Measurements from ENCODE around the gene SLC16A7.
"Not testable (repeated sequence)": the region's sequence is repeated elsewhere in the genome, so short reads cannot be mapped to it uniquely, and the experiment has no call there.

SLC16A7 gene

DNA sequence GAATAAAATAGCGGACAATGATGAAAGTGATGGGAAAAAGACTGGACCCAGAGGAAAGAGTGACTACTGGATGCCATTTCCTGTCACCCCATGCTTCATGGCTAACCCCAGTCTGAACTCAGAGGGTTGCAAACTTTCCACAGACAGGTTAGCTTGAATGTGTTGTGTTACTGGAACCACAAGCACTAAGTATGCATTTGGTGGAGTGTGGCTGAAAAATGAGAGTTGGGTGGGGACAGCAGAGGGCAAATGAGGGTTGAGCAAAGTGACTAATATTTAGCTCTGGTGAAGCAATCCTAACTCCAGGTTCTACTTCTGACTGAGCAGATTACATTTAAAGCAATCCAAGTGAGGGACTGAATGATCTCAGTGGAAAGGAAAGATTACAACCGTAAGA, 1.6 kb downstream of the SLC16A7 start:
- H3K36me3 Mint-ChIP-seq (ENCODE audit: low read depth): peaks cover 28% of the 10 kb centered on the region
- H3K4me1 Mint-ChIP-seq: peaks cover 64% of the 10 kb centered on the region
- ATAC-seq (peak; percentile 76), DNase-seq (peak; percentile 46)
- H3K4me3 Mint-ChIP-seq: peak overlapping the region; percentile 88
- H3K27ac Mint-ChIP-seq: peak overlapping the region; percentile 100
- H3K27me3 Mint-ChIP-seq: no peaks in the 10 kb centered on the region
- H3K9me3 Mint-ChIP-seq: no peaks in the 10 kb centered on the region

DNA sequence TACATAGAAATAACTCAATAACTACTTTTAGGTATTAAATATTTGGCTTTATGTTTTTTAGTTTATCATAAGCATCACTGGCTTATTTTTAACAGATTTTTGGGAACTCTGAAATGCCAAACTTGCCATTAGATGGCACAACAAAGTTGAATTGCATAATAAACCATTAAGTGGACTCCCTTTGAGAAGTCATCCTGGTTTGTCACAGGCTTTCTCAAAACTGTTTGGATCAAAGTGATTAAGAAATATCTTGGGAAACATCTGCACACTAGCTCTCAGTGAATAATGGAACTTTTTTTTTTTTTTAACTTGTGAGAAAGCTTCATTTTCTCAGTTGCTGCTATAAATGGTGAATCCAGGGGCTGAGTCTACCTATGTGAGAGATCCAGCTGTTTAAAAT, 4.3 kb downstream of the SLC16A7 start:
- DNase-seq (no peak), ATAC-seq (no peak)
- no peaks in the 10 kb centered on the region for H3K27me3 Mint-ChIP-seq
- peaks cover 64% of the 10 kb centered on the region for H3K4me1 Mint-ChIP-seq
- no peak overlapping the region for H3K27ac Mint-ChIP-seq
- H3K9me3 Mint-ChIP-seq: no peaks in the 10 kb centered on the region
- peaks cover 40% of the 10 kb centered on the region for H3K36me3 Mint-ChIP-seq (ENCODE audit: low read depth)
- H3K4me3 Mint-ChIP-seq: no peak overlapping the region

DNA sequence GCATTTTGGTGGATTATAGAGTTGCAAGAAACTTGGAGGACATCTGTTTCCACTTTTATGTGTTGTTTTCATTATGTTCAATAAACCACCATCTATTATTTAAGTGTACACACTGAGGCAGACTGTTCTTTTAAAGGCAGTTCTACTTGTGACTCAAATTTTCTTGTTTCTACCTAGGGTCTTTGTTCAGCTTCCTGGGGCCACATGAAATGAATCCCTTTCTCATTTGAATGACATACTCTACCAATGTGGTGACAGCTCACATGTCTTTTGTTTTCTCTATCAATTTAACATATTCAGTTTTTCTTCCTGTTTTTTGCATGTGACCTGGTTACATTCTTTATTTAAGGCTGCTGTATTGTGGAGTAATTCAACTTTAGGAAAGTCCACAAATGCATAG, 7.9 kb downstream of the SLC16A7 start:
- ATAC-seq: peak; percentile 73
- H3K27me3 Mint-ChIP-seq: no peaks in the 10 kb centered on the region
- H3K4me3 Mint-ChIP-seq: no peak overlapping the region
- no peaks in the 10 kb centered on the region for H3K9me3 Mint-ChIP-seq
- H3K27ac Mint-ChIP-seq: no peak overlapping the region
- peaks cover 57% of the 10 kb centered on the region for H3K4me1 Mint-ChIP-seq
- peaks cover 47% of the 10 kb centered on the region for H3K36me3 Mint-ChIP-seq (ENCODE audit: low read depth)
- DNase-seq: no peak

DNA sequence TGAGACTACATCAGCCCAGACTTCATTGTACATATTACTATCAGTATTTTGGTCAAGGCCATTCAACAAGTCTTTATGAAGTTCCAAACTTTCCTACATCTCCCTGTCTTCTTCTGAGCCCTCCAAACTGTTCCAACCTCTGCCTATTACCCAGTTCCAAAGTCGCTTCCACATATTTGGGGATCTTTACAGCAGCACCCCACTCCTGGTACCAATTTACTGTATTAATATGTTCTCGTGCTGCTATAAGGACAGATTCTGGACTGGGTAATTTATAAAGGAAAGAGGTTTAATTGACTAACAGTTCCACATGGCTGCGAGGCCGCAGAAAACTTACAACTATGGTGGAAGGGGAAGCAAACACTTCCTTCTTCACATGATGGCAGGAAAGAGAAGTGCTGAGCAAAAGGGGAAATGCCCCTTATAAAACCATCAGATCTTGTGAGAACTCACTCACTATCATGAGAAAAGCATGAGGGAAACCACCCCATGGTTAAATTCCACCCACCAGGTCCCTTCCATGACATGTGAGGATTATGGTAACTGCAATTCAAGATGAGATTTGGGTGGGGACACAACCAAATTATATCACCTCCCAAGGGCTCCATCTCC, 17.1 kb downstream of the SLC16A7 start:
- not testable (repeated sequence) for H3K27ac Mint-ChIP-seq, H3K4me3 Mint-ChIP-seq, DNase-seq, ATAC-seq, H3K27me3 Mint-ChIP-seq
- Mint-ChIP-seq H3K4me1 (peaks cover 13% of the 10 kb centered on the region), H3K9me3 (peaks cover 30% of the 10 kb centered on the region), H3K36me3 (ENCODE audit: low read depth) (peaks cover 59% of the 10 kb centered on the region)

DNA sequence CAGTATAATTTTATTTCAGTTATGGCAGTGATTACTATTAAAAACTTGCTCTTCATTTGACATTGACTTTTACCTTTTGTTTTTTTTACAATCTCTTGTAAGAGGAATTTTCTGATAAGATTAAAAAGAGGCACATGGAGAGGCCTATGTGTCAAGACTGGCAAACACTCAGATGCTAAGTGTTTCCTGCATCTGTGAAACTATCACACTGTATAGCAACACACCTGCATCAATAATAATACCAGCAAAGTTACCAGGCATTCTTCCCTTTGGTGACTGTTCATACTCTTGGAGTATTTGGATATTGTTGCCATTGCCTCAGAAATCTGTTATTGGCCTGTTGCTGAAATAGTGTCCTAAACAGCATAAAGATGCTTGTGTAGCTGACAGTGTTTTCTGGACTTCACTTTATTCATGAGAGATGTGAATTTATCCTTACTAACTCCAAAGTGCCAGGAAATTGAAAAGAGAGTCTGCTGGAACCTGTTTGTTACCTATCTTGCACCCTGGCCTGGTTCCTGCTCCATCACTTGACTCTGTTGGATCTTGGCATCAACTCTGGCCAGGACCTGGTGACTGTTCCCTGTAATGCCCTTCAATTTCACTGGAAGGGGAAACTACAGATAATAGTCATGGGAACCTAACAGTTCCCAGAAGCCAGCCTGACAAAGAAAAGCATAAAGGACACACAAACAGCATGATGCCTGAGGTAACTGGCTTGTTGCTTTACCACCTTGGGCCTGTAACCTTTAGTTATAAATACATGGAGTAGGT, 19.8 kb downstream of the SLC16A7 start:
- Mint-ChIP-seq H3K9me3 (peaks cover 21% of the 10 kb centered on the region), H3K27me3 (no peaks in the 10 kb centered on the region), H3K27ac (no peak overlapping the region), H3K4me1 (peaks cover 26% of the 10 kb centered on the region), H3K4me3 (no peak overlapping the region), H3K36me3 (ENCODE audit: low read depth) (peaks cover 39% of the 10 kb centered on the region)
- ATAC-seq (no peak), DNase-seq (no peak)

DNA sequence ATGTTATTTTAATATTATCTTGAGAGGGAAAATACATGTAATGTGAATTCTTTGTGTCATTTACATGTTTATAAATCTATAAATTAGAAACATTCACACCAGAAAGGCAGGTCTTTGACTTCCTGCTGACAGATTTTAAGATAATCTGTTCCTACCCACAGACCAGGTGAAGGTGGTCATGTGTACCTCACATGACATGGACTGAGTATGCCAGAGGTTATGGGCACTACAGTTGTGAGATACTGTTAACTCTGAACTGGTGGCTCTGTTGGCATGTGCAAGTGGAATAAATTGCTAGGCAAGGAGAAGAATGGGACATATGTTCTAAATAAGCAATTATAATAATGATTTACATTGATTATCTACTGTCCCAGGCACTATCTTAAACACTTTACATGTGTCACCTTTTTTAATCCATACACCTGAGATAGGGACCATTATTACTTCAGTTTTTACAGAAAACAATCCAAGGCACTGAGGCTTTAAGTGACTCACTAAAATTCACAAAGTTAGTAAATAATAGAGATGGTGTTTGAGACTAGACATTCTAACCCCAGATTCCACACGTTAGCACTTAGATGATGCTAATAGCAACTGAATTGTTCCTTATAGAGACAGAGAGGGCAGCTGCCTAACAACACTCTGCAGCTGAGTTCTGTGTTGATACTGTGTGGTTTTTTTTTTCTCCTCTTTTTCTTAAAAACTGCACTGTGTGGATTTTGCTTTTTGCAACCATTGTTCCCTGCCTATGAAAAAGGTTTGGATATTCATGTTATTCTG, 23.8 kb downstream of the SLC16A7 start:
- no peaks in the 10 kb centered on the region for H3K9me3 Mint-ChIP-seq
- no peak for ATAC-seq
- DNase-seq: no peak
- H3K27ac Mint-ChIP-seq: no peak overlapping the region
- H3K36me3 Mint-ChIP-seq (ENCODE audit: low read depth): peaks cover 7% of the 10 kb centered on the region
- no peak overlapping the region for H3K4me3 Mint-ChIP-seq
- H3K4me1 Mint-ChIP-seq: peaks cover 51% of the 10 kb centered on the region
- H3K27me3 Mint-ChIP-seq: no peaks in the 10 kb centered on the region

DNA sequence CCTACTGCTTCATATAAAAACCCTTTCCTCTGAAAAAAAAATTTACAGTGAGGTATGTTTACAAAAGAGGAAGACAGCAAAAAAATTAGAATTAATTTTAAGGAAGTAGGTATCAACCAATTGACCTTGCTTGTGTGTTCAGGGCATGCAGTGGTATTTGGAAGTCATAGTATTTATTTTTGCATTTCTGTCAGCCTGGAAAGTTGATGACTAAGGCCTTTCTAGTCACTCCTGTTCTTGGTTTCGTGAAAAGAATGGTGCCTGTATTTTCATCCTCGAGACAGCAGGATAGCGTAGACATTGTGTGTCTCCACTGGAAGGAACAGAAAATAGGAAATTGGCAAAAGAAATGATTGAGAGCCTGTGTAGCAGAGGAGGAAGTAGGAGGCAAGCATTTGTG, 24.5 kb downstream of the SLC16A7 start:
- ATAC-seq (no peak), DNase-seq (no peak)
- Mint-ChIP-seq H3K36me3 (ENCODE audit: low read depth) (peaks cover 6% of the 10 kb centered on the region), H3K27ac (no peak overlapping the region), H3K9me3 (no peaks in the 10 kb centered on the region), H3K4me1 (peaks cover 55% of the 10 kb centered on the region), H3K27me3 (no peaks in the 10 kb centered on the region), H3K4me3 (no peak overlapping the region)

DNA sequence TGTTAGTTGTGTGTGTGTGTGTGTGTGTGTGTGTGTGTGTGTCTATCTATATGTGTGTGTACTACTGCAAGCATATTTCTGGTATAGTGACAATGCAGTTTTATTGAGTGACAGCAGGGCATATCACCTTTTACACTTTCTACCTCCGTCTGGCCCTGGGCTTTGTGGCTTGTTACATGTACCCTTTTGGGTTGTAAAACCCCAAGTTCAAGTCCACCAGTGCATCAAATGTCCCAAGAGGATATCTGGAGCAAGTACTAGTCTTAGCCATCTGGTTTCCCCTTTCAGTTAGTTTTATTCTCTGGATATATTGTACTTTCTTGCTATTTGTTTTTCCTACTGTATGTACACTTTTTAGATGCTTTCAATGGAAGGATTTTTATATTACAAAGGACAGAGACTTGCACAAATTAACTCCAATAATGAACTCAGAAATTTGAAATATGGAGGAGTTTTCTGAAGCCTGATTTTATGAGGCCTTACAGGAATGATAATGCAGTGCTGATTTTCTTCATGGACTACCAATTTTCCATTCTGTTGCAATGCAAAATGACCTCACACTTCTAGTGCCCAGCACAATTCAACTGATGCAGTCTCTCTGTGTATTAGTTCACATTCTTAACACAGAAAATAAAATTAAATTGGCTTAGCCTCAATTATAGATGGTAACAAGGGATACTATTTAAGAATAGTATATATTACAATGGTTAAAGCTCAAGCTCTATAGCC, 29.1 kb downstream of the SLC16A7 start:
- peaks cover 15% of the 10 kb centered on the region for H3K36me3 Mint-ChIP-seq (ENCODE audit: low read depth)
- H3K27me3 Mint-ChIP-seq: no peaks in the 10 kb centered on the region
- H3K27ac Mint-ChIP-seq: no peak overlapping the region
- ATAC-seq (no peak), DNase-seq (no peak)
- no peak overlapping the region for H3K4me3 Mint-ChIP-seq
- peaks cover 60% of the 10 kb centered on the region for H3K4me1 Mint-ChIP-seq
- no peaks in the 10 kb centered on the region for H3K9me3 Mint-ChIP-seq

DNA sequence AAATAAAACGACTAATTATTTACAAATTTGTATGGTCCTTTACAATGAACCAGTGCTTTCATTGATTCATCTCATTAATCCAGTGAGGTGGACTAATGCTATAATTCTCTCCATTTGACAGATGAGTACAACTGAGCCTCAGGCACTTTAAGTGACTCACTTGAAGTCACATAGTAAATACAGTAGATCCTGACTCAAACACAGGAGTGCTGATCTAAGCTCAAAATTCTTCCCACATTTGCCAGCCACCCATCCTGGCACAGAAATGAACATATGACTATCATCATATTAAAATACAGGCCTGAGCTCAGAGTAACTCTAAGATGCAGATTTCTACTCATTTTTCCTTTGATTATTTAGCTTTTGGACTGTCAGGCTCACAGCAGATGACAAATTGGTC, 30.6 kb downstream of the SLC16A7 start:
- no peak for DNase-seq
- no peak overlapping the region for H3K4me3 Mint-ChIP-seq
- no peak overlapping the region for H3K27ac Mint-ChIP-seq
- no peaks in the 10 kb centered on the region for H3K27me3 Mint-ChIP-seq
- no peaks in the 10 kb centered on the region for H3K9me3 Mint-ChIP-seq
- H3K4me1 Mint-ChIP-seq: peaks cover 52% of the 10 kb centered on the region
- no peak for ATAC-seq
- H3K36me3 Mint-ChIP-seq (ENCODE audit: low read depth): peaks cover 17% of the 10 kb centered on the region

DNA sequence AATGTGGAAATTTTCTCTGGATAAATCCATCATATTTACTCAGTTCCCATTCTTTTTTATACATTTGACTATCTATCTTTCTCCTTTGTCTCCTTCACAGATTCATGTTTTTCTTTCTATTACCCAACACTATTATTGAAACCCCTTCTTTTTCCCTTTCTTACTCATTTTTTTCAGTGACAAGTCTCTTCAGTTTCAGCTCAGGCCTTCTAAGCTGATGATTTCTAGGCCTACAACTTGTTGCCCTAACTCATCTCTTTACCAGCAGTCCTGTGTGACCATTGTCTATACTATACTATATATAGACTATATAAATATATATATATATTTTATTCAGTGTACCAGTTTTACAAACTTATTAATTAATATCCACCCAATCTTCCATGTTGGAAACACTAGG, 31.8 kb downstream of the SLC16A7 start:
- no peak for ATAC-seq
- Mint-ChIP-seq H3K27me3 (no peaks in the 10 kb centered on the region), H3K4me3 (no peak overlapping the region), H3K27ac (no peak overlapping the region), H3K36me3 (ENCODE audit: low read depth) (peaks cover 17% of the 10 kb centered on the region), H3K4me1 (peaks cover 49% of the 10 kb centered on the region), H3K9me3 (no peaks in the 10 kb centered on the region)
- DNase-seq: no peak

DNA sequence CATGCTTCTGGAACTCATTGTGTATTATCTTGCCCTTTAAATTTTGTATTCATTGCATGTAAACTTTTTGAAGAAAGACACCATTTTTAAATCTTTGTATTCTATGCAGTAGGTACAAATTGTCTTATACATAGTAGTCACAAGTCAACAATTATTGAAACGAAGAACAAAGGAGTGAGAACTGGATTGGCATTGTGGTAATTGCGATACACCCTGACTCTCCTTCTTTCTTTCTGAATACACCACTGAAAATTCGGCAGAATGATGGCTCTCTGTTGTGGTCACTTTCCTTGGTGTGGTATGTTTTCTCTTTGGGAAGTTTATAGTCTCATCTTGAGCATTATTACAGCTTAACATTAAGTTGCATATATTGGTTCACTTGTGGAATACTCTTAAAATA, 34.1 kb downstream of the SLC16A7 start:
- Mint-ChIP-seq H3K36me3 (ENCODE audit: low read depth) (peaks cover 17% of the 10 kb centered on the region), H3K4me1 (peaks cover 57% of the 10 kb centered on the region), H3K27me3 (no peaks in the 10 kb centered on the region), H3K27ac (no peak overlapping the region), H3K4me3 (no peak overlapping the region), H3K9me3 (no peaks in the 10 kb centered on the region)
- no peak for ATAC-seq
- no peak for DNase-seq

DNA sequence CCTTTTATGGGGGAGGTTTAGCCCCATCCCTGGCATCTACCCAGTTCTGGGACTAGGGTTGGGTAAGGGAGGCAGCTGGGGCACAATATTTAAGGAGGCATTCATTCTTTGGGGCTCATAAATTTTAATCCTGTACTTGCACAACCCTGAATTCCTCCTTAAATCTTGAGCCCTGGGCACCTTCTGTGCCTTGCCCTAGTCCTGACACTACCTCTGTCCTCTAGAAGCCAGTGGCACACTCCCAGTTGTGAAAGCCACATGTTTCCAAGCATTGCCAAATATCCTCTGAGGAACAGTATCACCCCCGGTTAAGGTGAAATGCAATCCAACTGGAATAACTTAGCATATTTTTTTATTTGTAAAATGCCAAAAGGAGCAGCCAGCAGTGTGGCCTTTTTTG, 36.6 kb downstream of the SLC16A7 start:
- peaks cover 17% of the 10 kb centered on the region for H3K36me3 Mint-ChIP-seq (ENCODE audit: low read depth)
- ATAC-seq: no peak
- no peaks in the 10 kb centered on the region for H3K9me3 Mint-ChIP-seq
- no peak overlapping the region for H3K27ac Mint-ChIP-seq
- no peak for DNase-seq
- peaks cover 58% of the 10 kb centered on the region for H3K4me1 Mint-ChIP-seq
- H3K4me3 Mint-ChIP-seq: no peak overlapping the region
- no peaks in the 10 kb centered on the region for H3K27me3 Mint-ChIP-seq

DNA sequence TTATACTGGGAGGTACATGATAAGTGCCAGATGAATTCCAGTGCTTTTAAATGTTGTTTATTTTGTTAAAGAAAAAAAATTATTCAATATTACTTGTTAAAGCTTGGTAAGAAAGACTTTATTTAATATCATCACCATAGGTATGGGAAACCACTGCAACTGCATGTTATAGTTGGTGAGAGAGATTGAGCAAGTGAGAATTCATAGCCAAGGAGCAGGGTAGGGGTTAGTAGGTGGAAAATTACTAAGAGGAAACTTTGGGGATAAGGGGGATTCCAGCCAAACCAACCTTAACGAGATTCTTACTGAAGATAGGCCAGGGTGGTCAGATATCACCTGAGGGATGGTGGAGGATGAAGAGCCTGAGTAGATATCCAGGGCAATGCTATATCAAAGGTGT, 38.4 kb downstream of the SLC16A7 start:
- H3K4me3 Mint-ChIP-seq: no peak overlapping the region
- no peaks in the 10 kb centered on the region for H3K9me3 Mint-ChIP-seq
- peak; percentile 69 for ATAC-seq
- H3K27ac Mint-ChIP-seq: no peak overlapping the region
- no peak for DNase-seq
- peaks cover 64% of the 10 kb centered on the region for H3K4me1 Mint-ChIP-seq
- no peaks in the 10 kb centered on the region for H3K27me3 Mint-ChIP-seq
- H3K36me3 Mint-ChIP-seq (ENCODE audit: low read depth): peaks cover 17% of the 10 kb centered on the region

DNA sequence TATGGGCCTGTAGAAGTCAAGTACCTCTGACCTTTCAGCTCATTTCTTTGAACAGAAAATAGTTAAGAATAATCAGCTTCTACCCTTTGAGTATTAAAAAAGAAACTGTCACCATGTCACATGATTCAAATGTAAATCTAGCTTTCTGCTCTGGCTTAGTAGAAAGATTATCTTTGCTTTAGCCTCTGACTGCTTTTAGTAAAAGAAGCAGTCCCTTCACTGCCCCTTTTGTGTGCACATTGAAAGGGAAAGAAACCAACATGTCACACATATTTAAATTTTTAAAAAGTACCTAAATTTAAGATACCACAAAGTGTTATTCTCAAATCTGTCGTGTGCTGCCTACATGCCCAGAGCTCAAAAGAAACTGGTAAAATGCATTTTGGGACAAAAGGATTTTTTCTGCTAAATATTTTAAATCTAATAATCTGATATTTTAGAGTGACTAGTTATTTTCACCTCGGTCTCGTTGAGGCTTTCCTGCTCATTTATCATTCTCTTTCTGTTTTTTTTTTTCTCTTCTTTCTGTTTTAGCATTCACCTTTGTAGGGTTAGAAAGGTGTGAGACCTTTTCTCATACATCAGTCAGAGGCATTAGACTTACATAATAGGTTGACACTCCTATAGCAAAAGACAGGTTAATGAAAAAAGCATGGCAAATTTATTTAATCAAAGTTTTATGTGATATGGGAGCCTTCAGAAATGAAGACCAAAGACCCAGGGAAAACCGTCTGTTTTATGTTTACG, 41.3 kb downstream of the SLC16A7 start:
- Mint-ChIP-seq H3K4me3 (peak overlapping the region; percentile 32), H3K36me3 (ENCODE audit: low read depth) (peaks cover 13% of the 10 kb centered on the region), H3K4me1 (peaks cover 61% of the 10 kb centered on the region), H3K27me3 (no peaks in the 10 kb centered on the region), H3K9me3 (peaks cover 5% of the 10 kb centered on the region), H3K27ac (peak overlapping the region; percentile 23)
- no peak for DNase-seq
- peak; percentile 54 for ATAC-seq

All from activated naive CD8-positive, alpha-beta T cell treated with anti-CD3 and anti-CD28 coated beads, Interleukin-2, amount 50 U/mL, for 24 hours (primary cell).